ENCODE data around the gene S100PBP.

DNA sequence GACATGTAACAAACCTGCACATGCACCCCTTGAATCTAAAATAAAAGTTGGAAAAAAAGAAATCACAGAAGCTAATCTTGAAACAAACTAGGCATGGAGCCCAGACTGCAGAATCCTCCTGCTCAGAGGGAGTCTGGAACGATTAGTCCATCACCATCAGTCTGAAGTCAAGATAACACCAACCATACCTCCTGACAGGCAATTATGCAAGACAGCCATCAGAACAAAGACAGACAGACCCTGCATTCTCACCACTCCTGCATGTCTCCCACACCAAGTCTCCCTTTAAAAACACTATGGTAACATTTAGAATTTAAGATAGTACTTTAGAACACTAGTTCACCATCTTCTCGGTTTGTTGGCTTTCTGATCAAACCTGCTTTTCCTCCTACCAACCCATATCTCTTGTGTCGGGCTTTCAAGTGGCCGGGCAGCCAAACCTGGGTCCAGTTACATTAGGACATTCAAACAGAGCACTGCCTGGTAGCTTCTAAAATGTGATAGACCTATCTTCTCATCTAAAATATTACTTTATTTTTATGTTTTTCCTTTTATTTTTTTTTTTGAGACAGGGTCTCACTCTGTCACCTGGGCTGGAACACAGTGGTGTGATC is 10.4 kb upstream of the S100PBP start:
- TF ChIP-seq CTCF (IDR thresholded peaks at IDR 0.05) = no peak
- TF ChIP-seq POLR2A (IDR thresholded peaks at IDR 0.05) = no peak

All from testis (tissue), 2 donors.